ENCODE measurements around the gene ATXN1.

Gene ATXN1

DNA sequence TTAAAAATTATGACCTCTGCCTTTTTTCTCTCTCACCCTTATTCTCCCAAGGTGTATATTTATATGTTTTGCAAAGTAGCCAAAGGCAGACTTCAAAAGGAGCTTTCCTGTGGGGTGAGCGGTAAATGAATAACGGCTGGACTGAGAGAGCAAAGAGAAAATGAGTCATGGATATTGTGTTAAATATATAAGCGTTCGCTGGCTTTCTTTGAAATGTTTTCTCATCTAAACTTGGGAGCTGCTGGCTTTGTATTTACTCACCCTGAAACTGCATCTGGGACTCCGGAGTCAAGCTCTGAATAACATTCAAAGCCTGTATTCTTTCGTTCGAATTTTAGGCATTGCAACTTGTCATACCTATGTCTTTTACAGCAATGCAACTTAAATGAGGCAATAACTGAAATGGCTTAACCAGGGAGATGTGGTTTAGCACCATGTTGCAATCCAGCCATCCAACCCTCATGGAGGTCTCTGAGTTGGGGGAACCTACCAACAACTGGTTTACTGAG lies 32.0 kb downstream of the ATXN1 start:
- Histone ChIP-seq H3K27ac (replicated peaks) (peak overlapping the region; percentile 86), H3K27me3 (ENCODE audit: insufficient read depth, poor library complexity, severe bottlenecking) (no peaks in the 10 kb centered on the region), H3K4me3 (replicated peaks; ENCODE audit: insufficient read depth, low read length) (no peak overlapping the region)
- TF ChIP-seq GABPA (IDR thresholded peaks at IDR 0.05; ENCODE audit: low read depth) (no peak), POLR2AphosphoS5 (IDR thresholded peaks at IDR 0.05; ENCODE audit: low read depth) (peak; percentile 75)
- TF ChIP-seq, protein P1, sequence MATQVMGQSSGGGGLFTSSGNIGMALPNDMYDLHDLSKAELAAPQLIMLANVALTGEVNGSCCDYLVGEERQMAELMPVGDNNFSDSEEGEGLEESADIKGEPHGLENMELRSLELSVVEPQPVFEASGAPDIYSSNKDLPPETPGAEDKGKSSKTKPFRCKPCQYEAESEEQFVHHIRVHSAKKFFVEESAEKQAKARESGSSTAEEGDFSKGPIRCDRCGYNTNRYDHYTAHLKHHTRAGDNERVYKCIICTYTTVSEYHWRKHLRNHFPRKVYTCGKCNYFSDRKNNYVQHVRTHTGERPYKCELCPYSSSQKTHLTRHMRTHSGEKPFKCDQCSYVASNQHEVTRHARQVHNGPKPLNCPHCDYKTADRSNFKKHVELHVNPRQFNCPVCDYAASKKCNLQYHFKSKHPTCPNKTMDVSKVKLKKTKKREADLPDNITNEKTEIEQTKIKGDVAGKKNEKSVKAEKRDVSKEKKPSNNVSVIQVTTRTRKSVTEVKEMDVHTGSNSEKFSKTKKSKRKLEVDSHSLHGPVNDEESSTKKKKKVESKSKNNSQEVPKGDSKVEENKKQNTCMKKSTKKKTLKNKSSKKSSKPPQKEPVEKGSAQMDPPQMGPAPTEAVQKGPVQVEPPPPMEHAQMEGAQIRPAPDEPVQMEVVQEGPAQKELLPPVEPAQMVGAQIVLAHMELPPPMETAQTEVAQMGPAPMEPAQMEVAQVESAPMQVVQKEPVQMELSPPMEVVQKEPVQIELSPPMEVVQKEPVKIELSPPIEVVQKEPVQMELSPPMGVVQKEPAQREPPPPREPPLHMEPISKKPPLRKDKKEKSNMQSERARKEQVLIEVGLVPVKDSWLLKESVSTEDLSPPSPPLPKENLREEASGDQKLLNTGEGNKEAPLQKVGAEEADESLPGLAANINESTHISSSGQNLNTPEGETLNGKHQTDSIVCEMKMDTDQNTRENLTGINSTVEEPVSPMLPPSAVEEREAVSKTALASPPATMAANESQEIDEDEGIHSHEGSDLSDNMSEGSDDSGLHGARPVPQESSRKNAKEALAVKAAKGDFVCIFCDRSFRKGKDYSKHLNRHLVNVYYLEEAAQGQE (IDR thresholded peaks at IDR 0.05; ENCODE audit: insufficient replicate concordance, low read depth) = peak; percentile 31
- peak; percentile 89 to 92 for DNase-seq (ENCODE audit: low read depth in 1 of 2, low spot score in 1 of 2)

DNA sequence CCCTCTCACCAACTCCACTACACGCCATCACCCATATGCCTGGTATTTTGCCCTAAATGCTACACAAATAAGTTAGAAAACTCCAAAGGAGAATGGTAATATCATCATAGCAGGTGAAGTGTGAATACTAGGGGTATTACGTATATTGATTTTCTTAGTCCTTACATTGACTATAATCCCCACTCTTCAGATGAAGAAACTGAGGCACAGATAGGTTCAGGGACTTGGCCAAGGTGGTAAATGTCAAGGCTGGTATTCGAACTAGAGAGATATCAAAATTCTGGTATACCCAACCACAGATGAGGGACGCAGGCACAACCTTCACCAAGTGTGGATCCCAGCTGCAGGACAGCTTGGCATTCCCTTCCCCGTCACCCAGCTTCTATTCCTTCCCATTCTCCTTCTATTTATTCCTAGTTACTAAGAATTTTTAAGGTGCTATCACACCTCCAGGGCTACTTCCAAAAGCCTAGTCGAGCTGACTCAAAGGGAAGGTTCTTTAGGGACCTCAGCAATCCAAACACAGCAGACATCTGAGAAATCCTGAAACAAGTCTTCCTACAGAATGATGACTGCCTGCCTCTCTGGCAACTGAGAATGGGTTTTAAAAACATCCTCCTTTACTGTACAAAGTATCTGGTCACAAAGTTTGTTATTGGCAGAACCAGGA lies 32.6 kb downstream of the ATXN1 start:
- DNase-seq (ENCODE audit: low read depth in 1 of 2, low spot score in 1 of 2) = no peak
- H3K27me3 ChIP-seq (ENCODE audit: insufficient read depth, poor library complexity, severe bottlenecking) = no peaks in the 10 kb centered on the region
- H3K27ac ChIP-seq (replicated peaks) = peak overlapping the region; percentile 86
- no peak overlapping the region; the same call in 1 of the 2 replicates for H3K4me3 ChIP-seq (replicated peaks; ENCODE audit: insufficient read depth, low read length)
- TF ChIP-seq, protein P1 (IDR thresholded peaks at IDR 0.05; ENCODE audit: insufficient replicate concordance, low read depth) = no peak

DNA sequence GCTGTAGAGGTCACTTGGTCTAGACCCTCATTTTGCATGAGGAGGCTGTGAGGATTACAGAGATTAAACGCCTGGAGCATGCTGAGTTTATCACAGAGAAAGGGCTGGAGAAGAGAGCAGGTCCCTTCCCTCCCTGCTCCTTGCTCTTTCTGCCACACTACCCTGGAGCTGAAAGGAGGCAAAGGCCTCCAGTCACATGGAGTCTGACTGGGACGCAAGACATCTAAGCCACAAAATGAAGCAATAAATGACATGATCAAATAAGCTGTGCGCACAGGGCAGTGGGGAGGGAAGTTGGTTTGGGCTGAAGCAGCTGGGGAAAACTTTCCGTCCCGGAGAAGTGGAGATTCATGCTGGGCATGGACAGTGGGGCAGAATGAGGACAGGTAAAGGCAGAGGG lies 33.3 kb downstream of the ATXN1 start:
- TF ChIP-seq SPI1 (IDR thresholded peaks at IDR 0.05; ENCODE audit: borderline replicate concordance, low read depth) = peak; percentile 70; the same call in 1 of the 2 replicates
- no peak for TF ChIP-seq GABPA (IDR thresholded peaks at IDR 0.05; ENCODE audit: low read depth)
- TF ChIP-seq, protein P1 (IDR thresholded peaks at IDR 0.05; ENCODE audit: insufficient replicate concordance, low read depth) = peak; percentile 37
- TF ChIP-seq, protein P2, sequence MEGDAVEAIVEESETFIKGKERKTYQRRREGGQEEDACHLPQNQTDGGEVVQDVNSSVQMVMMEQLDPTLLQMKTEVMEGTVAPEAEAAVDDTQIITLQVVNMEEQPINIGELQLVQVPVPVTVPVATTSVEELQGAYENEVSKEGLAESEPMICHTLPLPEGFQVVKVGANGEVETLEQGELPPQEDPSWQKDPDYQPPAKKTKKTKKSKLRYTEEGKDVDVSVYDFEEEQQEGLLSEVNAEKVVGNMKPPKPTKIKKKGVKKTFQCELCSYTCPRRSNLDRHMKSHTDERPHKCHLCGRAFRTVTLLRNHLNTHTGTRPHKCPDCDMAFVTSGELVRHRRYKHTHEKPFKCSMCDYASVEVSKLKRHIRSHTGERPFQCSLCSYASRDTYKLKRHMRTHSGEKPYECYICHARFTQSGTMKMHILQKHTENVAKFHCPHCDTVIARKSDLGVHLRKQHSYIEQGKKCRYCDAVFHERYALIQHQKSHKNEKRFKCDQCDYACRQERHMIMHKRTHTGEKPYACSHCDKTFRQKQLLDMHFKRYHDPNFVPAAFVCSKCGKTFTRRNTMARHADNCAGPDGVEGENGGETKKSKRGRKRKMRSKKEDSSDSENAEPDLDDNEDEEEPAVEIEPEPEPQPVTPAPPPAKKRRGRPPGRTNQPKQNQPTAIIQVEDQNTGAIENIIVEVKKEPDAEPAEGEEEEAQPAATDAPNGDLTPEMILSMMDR (IDR thresholded peaks at IDR 0.05; ENCODE audit: insufficient read depth, low read length) = no peak
- TF ChIP-seq POLR2AphosphoS5 (IDR thresholded peaks at IDR 0.05; ENCODE audit: low read depth) = peak; percentile 85
- peak overlapping the region; percentile 86 for H3K27ac ChIP-seq (replicated peaks)

DNA sequence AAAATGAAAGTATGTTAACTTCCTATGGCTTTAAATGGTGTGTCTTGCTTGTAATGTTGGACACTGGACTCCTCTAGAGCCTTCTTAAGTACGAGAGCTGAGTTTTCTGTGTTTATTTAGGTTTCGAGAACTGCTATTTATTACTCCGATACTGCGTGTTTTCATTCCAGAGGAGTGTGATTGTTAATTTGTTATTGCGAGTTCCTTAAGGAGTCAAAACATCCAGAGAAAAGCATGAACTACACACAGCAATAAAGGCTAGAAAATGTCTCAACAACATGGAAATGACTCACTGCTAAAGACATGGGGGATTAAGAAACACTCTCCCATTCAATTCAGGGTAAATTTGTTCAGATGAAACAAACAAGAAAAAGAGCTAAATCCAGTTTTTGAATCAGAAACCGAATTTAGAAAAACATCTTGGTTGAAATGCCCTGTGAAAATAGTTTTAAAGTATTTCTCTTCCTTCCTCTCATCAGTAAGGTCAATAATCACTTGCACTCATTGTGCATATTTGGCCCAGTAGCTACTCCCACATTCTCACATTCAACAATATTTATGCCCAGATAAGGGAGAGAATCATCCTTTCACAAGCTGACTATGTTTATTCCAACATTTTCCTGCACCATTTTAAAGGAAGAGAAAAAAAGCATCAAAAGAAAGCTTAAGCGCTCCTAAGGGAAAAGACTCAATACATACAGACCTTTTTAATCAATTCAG lies 36.0 kb downstream of the ATXN1 start:
- no peak overlapping the region for H3K4me3 ChIP-seq (replicated peaks; ENCODE audit: insufficient read depth, low read length)
- TF ChIP-seq GABPA (IDR thresholded peaks at IDR 0.05; ENCODE audit: low read depth) = no peak
- no peak for TF ChIP-seq SPI1 (IDR thresholded peaks at IDR 0.05; ENCODE audit: borderline replicate concordance, low read depth)
- TF ChIP-seq, protein P1 (IDR thresholded peaks at IDR 0.05; ENCODE audit: insufficient replicate concordance, low read depth) = no peak
- TF ChIP-seq POLR2AphosphoS5 (IDR thresholded peaks at IDR 0.05; ENCODE audit: low read depth) = no peak
- TF ChIP-seq, protein P2 (IDR thresholded peaks at IDR 0.05; ENCODE audit: insufficient read depth, low read length) = no peak
- peak overlapping the region; percentile 27 for H3K27ac ChIP-seq (replicated peaks)
- DNase-seq (ENCODE audit: low read depth in 1 of 2, low spot score in 1 of 2) = no peak
- no peaks in the 10 kb centered on the region for H3K27me3 ChIP-seq (ENCODE audit: insufficient read depth, poor library complexity, severe bottlenecking)

More for the DNA sequence above, 33.3 kb downstream of the ATXN1 start:
- H3K27me3 ChIP-seq (ENCODE audit: insufficient read depth, poor library complexity, severe bottlenecking) = no peaks in the 10 kb centered on the region
- DNase-seq (ENCODE audit: low read depth in 1 of 2, low spot score in 1 of 2) = peak; percentile 87 to 92
- no peak overlapping the region; the same call in 1 of the 2 replicates for H3K4me3 ChIP-seq (replicated peaks; ENCODE audit: insufficient read depth, low read length)

All from HL-60 (cell line).